IMR-90 (cell line): ENCODE results near the gene MT1A. TPM values are rescaled to one million over a fixed set of nuclear protein-coding genes. Genes with fewer than 3 reads are reported as not detected.

Experiments used
- ATAC-seq: fragments of 200-7000 bp; cut with Tn5 transposase; 2 replicates; pipeline ENCODE4 v1.9.1; 2020; ENCODE audit warnings: low read depth, mild to moderate bottlenecking, moderate library complexity
- BruUV-seq: library from RNA; stranded (reverse); fragments of 400-500 nt; replicated peaks from 2 replicates; lab custom pipeline; 2021; lab: Mats Ljungman, UMichigan
- CTCF ChIA-PET: fragments of 300-600 bp; formaldehyde crosslinking; extraction: SDS; loops from one replicate; lab custom pipeline; 2021; ENCODE audit warnings: antibody characterized with exemption; lab: Yijun Ruan, JAX
- POLR2A ChIA-PET: fragments of 300-600 bp; sonication (Branson Sonifier 250); formaldehyde crosslinking; loops from one replicate; lab custom pipeline; 2022; ENCODE audit warnings: antibody characterized with exemption; ENCODE audit not compliant: unreplicated experiment; lab: Charles Lee
- DNase-seq: peaks from one replicate; pipeline ENCODE4 v3.0.0; 2013
- H2AFZ ChIP-seq: replicated peaks from 2 replicates; pipeline ENCODE3; 2013; ENCODE audit warnings: low read length, mild to moderate bottlenecking; ENCODE audit not compliant: poor library complexity
- H2AK5ac ChIP-seq: 2 replicates; pipeline ENCODE4 v1.6.1; 2013; ENCODE audit warnings: low read depth, low read length, inconsistent platforms
- H2AK9ac ChIP-seq: replicated peaks from 2 replicates; pipeline ENCODE3; 2013; ENCODE audit warnings: mild to moderate bottlenecking, low read depth, low read length, moderate library complexity; ENCODE audit not compliant: poor library complexity
- H2BK120ac ChIP-seq: 2 replicates; pipeline ENCODE4 v1.6.1; 2013; ENCODE audit warnings: low read depth, low read length, inconsistent platforms
- H2BK15ac ChIP-seq: 3 replicates; pipeline ENCODE4 v1.6.1; 2013; ENCODE audit warnings: low read depth, low read length, inconsistent platforms
- H2BK20ac ChIP-seq: 2 replicates; pipeline ENCODE4 v1.6.1; 2013; ENCODE audit warnings: low read depth, mild to moderate bottlenecking, inconsistent platforms, low read length, moderate library complexity
- H2BK5ac ChIP-seq: 2 replicates; pipeline ENCODE4 v1.6.1; 2013; ENCODE audit warnings: mild to moderate bottlenecking, low read depth, low read length, inconsistent platforms; ENCODE audit not compliant: poor library complexity, severe bottlenecking
- H3K14ac ChIP-seq: replicated peaks from 2 replicates; pipeline ENCODE4 v1.6.1; 2013; ENCODE audit warnings: low read depth, low read length, inconsistent platforms
- H3K18ac ChIP-seq: 2 replicates; pipeline ENCODE4 v1.6.1; 2013; ENCODE audit warnings: low read depth, low read length, control low read depth
- H3K23ac ChIP-seq: 2 replicates; pipeline ENCODE4 v1.6.1; 2013; ENCODE audit warnings: low read depth, low read length, inconsistent platforms
- H3K27ac ChIP-seq: 2 replicates; pipeline ENCODE4 v1.5.1; 2013; ENCODE audit warnings: mild to moderate bottlenecking, control low read depth, low read length; ENCODE audit not compliant: insufficient read depth
- H3K27me3 ChIP-seq: 2 replicates; pipeline ENCODE4 v1.6.1; 2013; ENCODE audit warnings: low read length; ENCODE audit not compliant: control insufficient read depth, insufficient read depth
- H3K36me3 ChIP-seq: 2 replicates; pipeline ENCODE4 v1.6.1; 2013; ENCODE audit warnings: low read length, mixed read lengths; ENCODE audit not compliant: control insufficient read depth, insufficient read depth
- H3K4ac ChIP-seq: 2 replicates; pipeline ENCODE4 v1.6.1; 2013; ENCODE audit warnings: low read depth, low read length, inconsistent platforms
- H3K4me1 ChIP-seq: 2 replicates; pipeline ENCODE4 v1.6.1; 2013; ENCODE audit warnings: low read length, mixed read lengths; ENCODE audit not compliant: control insufficient read depth, insufficient read depth
- H3K4me2 ChIP-seq: 2 replicates; pipeline ENCODE4 v1.6.1; 2013; ENCODE audit warnings: low read depth, mild to moderate bottlenecking, control low read depth, low read length, moderate library complexity
- H3K4me3 ChIP-seq: 2 replicates; pipeline ENCODE4 v1.5.1; 2013; ENCODE audit warnings: low read depth, mild to moderate bottlenecking, control low read depth, low read length, moderate library complexity; ENCODE audit not compliant: insufficient read depth
- H3K56ac ChIP-seq: 2 replicates; pipeline ENCODE4 v1.6.1; 2013; ENCODE audit warnings: low read length, inconsistent platforms; ENCODE audit not compliant: insufficient read depth; ENCODE audit errors: extremely low read depth
- H3K79me1 ChIP-seq, 2 experiments: 2 replicates each; pipeline ENCODE4 v1.6.1; 2013; ENCODE audit warnings: low read length in 2 of 2, inconsistent platforms in 1 of 2, low read depth in 1 of 2
- H3K9ac ChIP-seq: 2 replicates; pipeline ENCODE4 v1.6.1; 2013; ENCODE audit warnings: low read depth, low read length, control low read depth
- H3K9me1 ChIP-seq: 2 replicates; pipeline ENCODE4 v1.6.1; 2013; ENCODE audit warnings: low read length, inconsistent platforms; ENCODE audit not compliant: insufficient read depth
- H3K9me3 ChIP-seq: 2 replicates; pipeline ENCODE4 v1.6.1; 2013; ENCODE audit warnings: low read length; ENCODE audit not compliant: control insufficient read depth, insufficient read depth
- H4K20me1 ChIP-seq: 2 replicates; pipeline ENCODE4 v1.6.1; 2013; ENCODE audit warnings: low read length, inconsistent platforms; ENCODE audit not compliant: insufficient read depth
- H4K5ac ChIP-seq: 2 replicates; pipeline ENCODE4 v1.6.1; 2013; ENCODE audit warnings: mild to moderate bottlenecking, low read depth, low read length, control low read depth
- H4K8ac ChIP-seq, 2 experiments: 2 replicates each; pipeline ENCODE4 v1.6.1; 2013; ENCODE audit warnings: low read depth in 2 of 2, low read length in 2 of 2, control low read depth in 1 of 2, inconsistent platforms in 1 of 2
- H4K91ac ChIP-seq: 2 replicates; pipeline ENCODE4 v1.6.1; 2013; ENCODE audit warnings: low read depth, low read length, inconsistent platforms; ENCODE audit not compliant: insufficient read depth
- BHLHE40 ChIP-seq: fragments of 150-350 bp; IDR thresholded peaks from 2 replicates; pipeline ENCODE4 v1.6.1; 2016; ENCODE audit warnings: mild to moderate bottlenecking, low read depth, low read length
- CHD1 ChIP-seq: IDR thresholded peaks from 2 replicates; pipeline ENCODE4 v1.6.1; 2012; ENCODE audit warnings: low read depth, low read length, improper control_type of control experiment
- FOS ChIP-seq: fragments of 150-350 bp; IDR thresholded peaks from 2 replicates; pipeline ENCODE4 v1.6.1; 2016; ENCODE audit warnings: low read depth, low read length
- MAZ ChIP-seq: IDR thresholded peaks from 2 replicates; pipeline ENCODE4 v1.6.1; 2012; ENCODE audit warnings: low read depth, mild to moderate bottlenecking, low read length, improper control_type of control experiment, moderate library complexity, borderline replicate concordance
- NFE2L2 ChIP-seq: fragments of 150-350 bp; IDR thresholded peaks from 2 replicates; pipeline ENCODE4 v1.6.1; 2016; ENCODE audit warnings: low read depth, mild to moderate bottlenecking, low read length
- POLR2A ChIP-seq: IDR thresholded peaks from 2 replicates; pipeline ENCODE4 v1.6.1; 2012; ENCODE audit warnings: mild to moderate bottlenecking, low read depth, low read length
- RAD21 ChIP-seq: IDR thresholded peaks from 2 replicates; pipeline ENCODE4 v1.6.1; 2012; ENCODE audit warnings: low read length, improper control_type of control experiment
- WGBS, 2 experiments: methylation state at CpG; one replicate each; pipeline versions ENCODE4 v1.1.5 to v1.1.7; 2013; ENCODE audit warnings: missing lambda C conversion rate in 2 of 2; ENCODE audit not compliant: insufficient read length in 1 of 2; ENCODE audit errors: extremely low coverage in 2 of 2; 5-methylcytosine and 5-hydroxymethylcytosine counted together
- dilution Hi-C: fragments of 300-500 bp; cut with HindIII; formaldehyde crosslinking; loops from one replicate; pipeline ENCODE4 v1.14.3; 2018; ENCODE audit warnings: low sequenced_read_pairs; ENCODE audit not compliant: unreplicated experiment
- in situ Hi-C: fragments of 300-500 bp; cut with MboI; formaldehyde crosslinking; loops from 3 replicates; pipeline ENCODE4 v1.14.3; 2019; ENCODE audit warnings: low sequenced_read_pairs, inconsistent platforms, mixed read lengths
- intact Hi-C: fragments of 100-400 bp; cut with micrococcal nuclease; formaldehyde crosslinking; loops from 2 replicates; pipeline ENCODE4 v1.10.0; 2022
- polyA plus RNA-seq, 3 experiments: library from polyadenylated mRNA; depleted of rRNA; stranded (reverse); fragments of >200 nt; gene quantifications; 2 replicates each; pipeline ENCODE4 v1.2.3, GENCODE V29; 2012; ENCODE audit warnings: low replicate concordance in 1 of 3
- total RNA-seq: library from RNA; depleted of rRNA; stranded (reverse); fragments of >200 nt; gene quantifications from 2 replicates; pipeline ENCODE4 v1.2.3, GENCODE V29; 2012
- TF ChIP-seq, protein P1 (sequence below): fragments of 150-350 bp; IDR thresholded peaks from 2 replicates; pipeline ENCODE4 v1.6.1; 2016; ENCODE audit warnings: low read depth, mild to moderate bottlenecking, low read length, moderate library complexity, borderline replicate concordance

MT1A gene
- total and polyA plus RNA-seq, 2 of the 4 experiments (the other 2 are of a cell fraction) = 1.6 TPM; not detected in 1

DNA sequence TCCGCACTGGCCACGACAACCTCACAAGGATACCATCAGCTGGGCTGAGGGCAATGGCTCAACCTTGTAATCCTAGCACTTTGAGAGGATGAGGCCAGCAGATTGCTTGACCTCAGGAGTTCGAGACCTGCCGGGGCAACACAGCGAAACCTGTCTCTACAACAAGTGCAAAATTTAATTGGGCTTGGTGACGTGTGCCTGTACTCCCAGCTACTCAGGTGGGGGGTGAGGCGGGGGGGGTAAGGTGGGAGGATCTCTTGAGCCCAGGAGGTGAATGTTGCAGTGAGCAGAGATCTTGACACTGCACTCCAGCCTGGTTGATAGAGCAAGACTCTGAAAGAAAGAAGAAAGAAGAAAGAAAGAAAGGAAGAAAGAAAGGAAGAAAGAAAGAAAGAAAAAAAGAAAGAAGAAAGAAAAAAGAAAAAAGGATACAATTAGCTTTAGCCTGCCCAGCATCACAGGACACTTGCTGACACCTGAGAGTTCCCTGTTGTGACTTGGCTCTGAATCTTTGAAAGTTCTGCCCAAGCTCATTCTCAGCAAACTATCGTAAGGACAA lies 18.0 kb upstream of the MT1A start:
- no peak overlapping the region for H3K27ac ChIP-seq
- ChIA-PET CTCF (no interaction called here), POLR2A (no interaction called here)
- H4K8ac ChIP-seq = no peak overlapping the region
- no peak overlapping the region for H3K23ac ChIP-seq
- 100% methylated on average over 2 of the region's 8 CpGs; no CpG with 5 or more reads in 1 of the 2 experiments for WGBS, 2 experiments
- no peaks in the 10 kb centered on the region for H3K36me3 ChIP-seq
- dilution Hi-C loops = no loop called here
- H3K79me1 ChIP-seq = peaks cover 3 to 21% of the 10 kb centered on the region in 2 experiments; a peak in 3 of 4 replicates
- H3K4ac ChIP-seq = 0 out of 2 replicates have a peak overlapping the region, but pooled peaks have one; percentile 25
- H3K9ac ChIP-seq = no peak overlapping the region
- in situ Hi-C loops = no loop called here
- H3K18ac ChIP-seq = no peak overlapping the region
- no peak overlapping the region for H2BK5ac ChIP-seq
- no peaks in the 10 kb centered on the region for H3K27me3 ChIP-seq
- no TSS peak for BruUV-seq
- peak overlapping the region; percentile 36; the same call in 1 of the 2 replicates for H2AK5ac ChIP-seq
- no peak overlapping the region for H3K14ac ChIP-seq
- H2BK20ac ChIP-seq = no peak overlapping the region
- H2AK9ac ChIP-seq = no peak overlapping the region
- peaks cover 13% of the 10 kb centered on the region for H3K9me1 ChIP-seq
- intact Hi-C loops = no loop called here
- H3K56ac ChIP-seq = no peak overlapping the region
- no peaks in the 10 kb centered on the region for H4K20me1 ChIP-seq
- H3K9me3 ChIP-seq = no peaks in the 10 kb centered on the region
- H3K4me3 ChIP-seq = no peak overlapping the region
- H3K4me2 ChIP-seq = no peak overlapping the region
- no peak overlapping the region for H2AFZ ChIP-seq
- TF ChIP-seq MAZ = no peak
- TF ChIP-seq CHD1 = no peak
- TF ChIP-seq POLR2A = no peak
- TF ChIP-seq RAD21 = no peak
- no peak for TF ChIP-seq BHLHE40
- TF ChIP-seq NFE2L2 = no peak
- TF ChIP-seq FOS = no peak
- TF ChIP-seq, protein P1, sequence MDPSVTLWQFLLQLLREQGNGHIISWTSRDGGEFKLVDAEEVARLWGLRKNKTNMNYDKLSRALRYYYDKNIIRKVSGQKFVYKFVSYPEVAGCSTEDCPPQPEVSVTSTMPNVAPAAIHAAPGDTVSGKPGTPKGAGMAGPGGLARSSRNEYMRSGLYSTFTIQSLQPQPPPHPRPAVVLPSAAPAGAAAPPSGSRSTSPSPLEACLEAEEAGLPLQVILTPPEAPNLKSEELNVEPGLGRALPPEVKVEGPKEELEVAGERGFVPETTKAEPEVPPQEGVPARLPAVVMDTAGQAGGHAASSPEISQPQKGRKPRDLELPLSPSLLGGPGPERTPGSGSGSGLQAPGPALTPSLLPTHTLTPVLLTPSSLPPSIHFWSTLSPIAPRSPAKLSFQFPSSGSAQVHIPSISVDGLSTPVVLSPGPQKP = no peak
- H2BK120ac ChIP-seq = no peak overlapping the region
- no peak overlapping the region for H4K91ac ChIP-seq
- H3K4me1 ChIP-seq = peaks cover 16% of the 10 kb centered on the region
- no peak overlapping the region for H4K5ac ChIP-seq
- no peak for ATAC-seq
- no peak overlapping the region for H2BK15ac ChIP-seq
- no peak for DNase-seq
